ENCODE measurements around the gene MAPK8IP1.

MAPK8IP1 gene

DNA sequence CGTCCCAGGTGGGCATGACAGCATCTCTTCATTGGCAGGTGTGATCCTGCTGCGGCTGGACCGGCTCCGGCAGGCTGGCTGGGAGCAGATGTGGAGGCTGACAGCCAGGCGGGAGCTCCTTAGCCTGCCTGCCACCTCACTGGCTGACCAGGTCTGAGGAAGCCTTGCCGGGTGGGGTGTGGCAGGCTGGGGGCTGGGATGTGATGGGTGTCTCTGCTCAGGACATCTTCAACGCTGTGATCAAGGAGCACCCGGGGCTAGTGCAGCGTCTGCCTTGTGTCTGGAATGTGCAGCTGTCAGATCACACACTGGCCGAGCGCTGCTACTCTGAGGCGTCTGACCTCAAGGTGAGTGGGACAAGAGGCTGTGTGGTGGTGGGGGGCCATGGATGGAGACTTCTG, 40.5 kb downstream of the MAPK8IP1 start:
- DNase-seq (ENCODE audit: low read depth, low spot score): no peak

DNA sequence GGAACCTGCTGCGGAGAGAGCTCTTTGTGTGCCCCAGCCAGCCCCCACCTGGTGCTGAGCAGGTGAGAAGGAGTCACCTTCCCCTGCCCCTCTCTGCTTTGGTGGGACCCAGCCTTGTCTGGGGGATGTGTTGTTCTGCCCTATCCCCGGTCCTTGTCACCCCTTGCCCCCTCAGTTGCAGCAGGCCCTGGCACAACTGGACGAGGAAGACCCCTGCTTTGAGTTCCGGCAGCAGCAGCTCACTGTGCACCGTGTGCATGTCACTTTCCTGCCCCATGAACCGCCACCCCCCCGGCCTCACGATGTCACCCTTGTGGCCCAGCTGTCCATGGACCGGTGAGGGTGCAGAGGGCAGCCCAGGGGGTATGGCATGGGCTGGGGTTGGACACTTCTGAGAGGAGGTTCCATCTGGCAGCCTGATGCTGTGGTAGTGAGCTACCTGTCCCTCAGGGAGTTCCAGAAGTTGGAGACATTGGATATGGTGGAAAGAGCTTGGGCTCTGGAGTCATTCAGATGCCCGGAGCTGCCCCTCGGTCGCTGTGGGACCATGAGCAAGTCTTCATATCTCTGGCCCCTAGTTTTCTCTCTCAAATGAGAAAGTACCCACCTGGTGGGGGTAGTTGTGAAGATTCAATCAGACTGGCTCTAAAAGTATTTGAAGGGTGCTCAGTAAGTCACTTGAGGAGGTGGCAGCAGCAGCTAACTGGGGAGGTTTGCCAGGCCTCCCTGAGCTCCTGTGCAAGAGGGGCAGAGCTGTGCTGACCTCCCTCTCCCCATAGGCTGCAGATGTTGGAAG, 41.3 kb downstream of the MAPK8IP1 start:
- DNase-seq (ENCODE audit: low read depth, low spot score): no peak

DNA sequence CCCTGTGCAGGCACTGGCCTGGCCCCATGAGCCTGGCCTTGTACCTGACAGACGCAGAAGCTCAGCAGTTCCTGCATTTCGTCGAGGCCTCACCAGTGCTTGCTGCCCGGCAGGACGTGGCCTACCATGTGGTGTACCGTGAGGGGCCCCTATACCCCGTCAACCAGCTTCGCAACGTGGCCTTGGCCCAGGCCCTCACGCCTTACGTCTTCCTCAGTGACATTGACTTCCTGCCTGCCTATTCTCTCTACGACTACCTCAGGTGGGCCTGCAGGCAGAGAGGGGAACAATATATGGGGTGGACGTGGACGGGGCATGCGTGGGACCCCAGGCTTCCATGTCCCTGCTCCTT, 41.9 kb downstream of the MAPK8IP1 start:
- DNase-seq (ENCODE audit: low read depth, low spot score): no peak

DNA sequence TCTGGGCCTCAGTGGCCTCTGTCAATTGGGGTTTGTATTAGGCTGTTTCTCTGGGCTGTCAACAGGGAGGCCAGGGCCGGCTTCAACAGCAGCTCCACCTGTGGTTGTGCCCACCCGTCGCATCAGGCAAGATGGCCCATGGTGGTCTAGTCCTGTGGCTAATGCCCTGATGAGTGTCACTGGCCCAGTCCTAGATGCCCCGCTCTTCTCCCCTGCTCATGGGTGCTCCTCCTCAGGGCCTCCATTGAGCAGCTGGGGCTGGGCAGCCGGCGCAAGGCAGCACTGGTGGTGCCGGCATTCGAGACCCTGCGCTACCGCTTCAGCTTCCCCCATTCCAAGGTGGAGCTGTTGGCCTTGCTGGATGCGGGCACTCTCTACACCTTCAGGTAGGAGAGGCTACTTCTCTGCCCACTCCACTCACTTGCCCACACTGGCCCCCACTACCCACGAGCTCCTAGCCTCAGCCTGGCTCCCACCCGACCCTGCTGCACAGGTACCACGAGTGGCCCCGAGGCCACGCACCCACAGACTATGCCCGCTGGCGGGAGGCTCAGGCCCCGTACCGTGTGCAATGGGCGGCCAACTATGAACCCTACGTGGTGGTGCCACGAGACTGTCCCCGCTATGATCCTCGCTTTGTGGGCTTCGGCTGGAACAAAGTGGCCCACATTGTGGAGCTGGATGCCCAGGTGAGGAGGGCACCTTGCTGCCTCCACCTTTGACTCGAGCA, 42.4 kb downstream of the MAPK8IP1 start:
- DNase-seq (ENCODE audit: low read depth, low spot score): no peak

- DNase-seq (ENCODE audit: low read depth, low spot score): no peak
These were observed 43.2 kb downstream of the MAPK8IP1 start for GRCh38 chr11:45928535-45929215.

DNA sequence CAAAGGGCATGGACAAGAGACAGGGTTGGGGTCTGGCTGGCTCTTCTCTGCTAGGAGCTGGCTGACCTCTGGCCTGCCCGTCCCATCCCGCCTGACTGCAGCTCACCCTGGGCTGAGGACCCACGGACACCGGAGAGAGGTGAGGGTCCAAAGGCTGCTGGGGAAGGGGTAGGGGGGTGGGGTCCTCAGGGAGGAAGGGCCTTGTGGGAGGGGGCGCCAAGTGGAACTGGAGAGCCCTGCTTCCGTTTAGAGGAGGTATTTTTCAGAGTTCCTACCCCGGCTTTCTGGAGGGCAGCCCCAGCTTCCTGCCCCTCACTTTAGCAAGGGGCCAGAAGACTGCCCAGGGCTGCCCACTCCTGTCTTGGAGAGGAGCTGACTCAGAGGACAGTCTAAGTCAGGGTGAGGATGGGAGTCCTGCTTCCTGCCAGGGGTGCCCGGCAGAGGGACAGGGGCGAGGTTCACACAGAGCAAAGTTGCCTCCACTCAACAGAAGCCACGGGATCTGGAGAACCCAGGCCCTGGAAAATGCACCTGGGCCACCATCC, 44.1 kb downstream of the MAPK8IP1 start:
- no peak for DNase-seq (ENCODE audit: low read depth, low spot score)

DNA sequence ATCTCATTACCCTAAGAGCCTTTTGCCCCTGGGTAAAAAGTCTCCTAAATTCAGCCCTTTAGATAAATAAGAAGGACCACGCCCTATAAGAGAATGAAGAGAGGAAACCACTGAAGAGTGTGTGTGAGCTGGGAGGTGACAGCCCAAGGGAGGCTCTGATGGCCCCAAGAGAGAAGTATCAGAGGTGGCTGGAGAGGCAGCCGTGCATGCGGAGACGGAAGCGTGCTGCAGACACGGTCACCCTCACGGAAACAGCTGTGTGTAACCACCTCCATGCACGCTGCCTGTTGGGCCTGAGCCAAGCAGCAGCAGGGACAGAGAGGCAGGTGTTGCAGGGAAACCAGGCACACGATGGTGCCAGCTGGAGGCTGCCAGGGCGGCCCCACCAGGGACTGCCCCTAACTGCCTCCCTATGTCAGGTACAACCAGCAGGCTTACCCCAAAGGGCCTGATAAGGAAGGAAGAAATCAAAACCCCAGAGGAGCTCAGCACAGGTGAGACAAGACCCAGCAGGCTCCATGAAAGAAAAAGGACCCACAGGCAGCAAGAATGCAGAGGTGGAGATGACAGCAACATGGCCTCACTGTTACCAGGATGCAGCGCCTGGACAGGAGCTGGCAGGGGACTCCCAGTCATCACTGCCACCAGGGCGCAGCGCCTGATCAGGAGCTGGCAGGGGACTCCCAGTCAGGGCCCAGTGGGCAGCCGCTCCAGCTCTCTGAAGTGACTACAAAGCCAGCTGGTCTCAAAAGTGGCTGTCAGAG, 44.8 kb downstream of the MAPK8IP1 start:
- DNase-seq (ENCODE audit: low read depth, low spot score): no peak

- no peak for DNase-seq (ENCODE audit: low read depth, low spot score)
These were observed 45.6 kb downstream of the MAPK8IP1 start for GRCh38 chr11:45930951-45931570.

DNA sequence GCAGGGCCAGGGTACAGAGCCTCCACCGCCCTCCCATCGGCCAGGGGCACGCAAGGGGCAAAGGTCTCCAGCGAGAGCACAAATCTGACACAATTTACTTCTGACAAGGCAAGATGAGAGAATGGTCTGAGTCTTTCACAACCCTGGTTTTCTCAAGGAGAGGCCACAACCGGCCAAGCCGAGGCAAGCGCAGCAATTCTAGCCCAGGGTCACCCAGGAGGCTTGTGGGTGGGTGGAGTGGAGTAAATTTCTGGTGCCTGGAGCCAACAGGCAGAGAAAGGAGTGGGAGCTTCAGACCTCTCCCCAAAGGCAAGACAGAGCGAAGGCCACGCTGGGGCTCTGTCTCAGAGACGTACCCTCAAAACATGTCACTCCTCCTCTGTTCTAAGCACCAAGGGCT, 46.3 kb downstream of the MAPK8IP1 start:
- DNase-seq (ENCODE audit: low read depth, low spot score): no peak

DNA sequence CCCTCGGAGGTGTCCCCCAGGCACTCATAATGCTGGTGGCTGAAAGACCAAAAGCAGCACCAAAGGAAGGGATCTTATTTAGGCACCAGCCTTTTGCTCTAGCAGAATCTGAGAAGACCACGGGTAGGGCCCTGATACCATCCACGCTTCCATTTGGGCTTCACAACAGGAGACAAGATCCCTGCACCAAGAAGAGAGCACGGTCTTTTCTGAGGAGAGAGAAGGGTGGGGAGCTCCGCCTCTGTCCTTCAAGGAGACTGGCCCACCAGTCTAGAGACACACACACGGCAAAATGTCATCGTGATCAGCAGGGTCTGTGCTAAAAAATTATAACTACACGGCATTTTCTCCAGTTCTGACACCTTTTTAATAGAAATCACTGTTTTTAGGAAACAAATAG, 46.8 kb downstream of the MAPK8IP1 start:
- DNase-seq (ENCODE audit: low read depth, low spot score): no peak

- DNase-seq (ENCODE audit: low read depth, low spot score): no peak
These were observed 47.8 kb downstream of the MAPK8IP1 start for GRCh38 chr11:45933131-45933831.

GRCh38 chr11:45933846-45934579, 48.6 kb downstream of the MAPK8IP1 start:
- no peak for DNase-seq (ENCODE audit: low read depth, low spot score)

GRCh38 chr11:45934580-45935318, 49.3 kb downstream of the MAPK8IP1 start:
- DNase-seq (ENCODE audit: low read depth, low spot score): no peak

DNA sequence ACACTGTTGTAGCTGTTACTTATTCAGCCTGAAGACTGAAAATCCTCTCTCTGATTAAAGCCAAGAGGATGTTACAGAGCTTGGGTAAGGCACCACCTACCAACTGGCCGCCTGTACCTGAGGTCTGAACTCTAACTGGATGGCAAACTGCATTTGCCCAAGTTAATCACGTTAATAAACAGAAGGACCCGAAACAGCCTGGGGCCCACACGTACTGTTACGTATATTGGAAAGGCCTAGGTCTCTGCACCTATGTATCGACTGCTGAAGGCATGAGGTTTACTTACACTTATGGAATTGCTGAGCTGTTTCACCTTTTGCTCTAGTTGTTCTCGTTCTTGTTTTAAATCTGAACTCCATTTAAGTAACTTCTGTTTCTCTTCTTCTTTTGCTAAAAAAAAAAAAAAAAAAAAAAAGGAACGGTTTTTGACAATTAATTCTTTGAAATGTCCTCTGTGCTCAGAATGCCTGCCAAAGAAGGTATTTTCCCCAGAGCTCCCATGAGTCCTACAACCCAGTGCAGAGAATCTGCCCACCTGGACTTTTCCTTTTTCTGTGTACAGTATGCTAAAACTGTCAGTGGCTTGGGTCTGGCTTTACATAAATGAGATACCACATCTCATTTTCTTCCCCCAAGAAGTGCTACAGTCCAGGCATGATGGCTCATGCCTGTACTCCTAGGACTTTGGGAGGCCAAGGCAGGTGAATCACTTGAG, 50.1 kb downstream of the MAPK8IP1 start:
- DNase-seq (ENCODE audit: low read depth, low spot score): no peak

DNA sequence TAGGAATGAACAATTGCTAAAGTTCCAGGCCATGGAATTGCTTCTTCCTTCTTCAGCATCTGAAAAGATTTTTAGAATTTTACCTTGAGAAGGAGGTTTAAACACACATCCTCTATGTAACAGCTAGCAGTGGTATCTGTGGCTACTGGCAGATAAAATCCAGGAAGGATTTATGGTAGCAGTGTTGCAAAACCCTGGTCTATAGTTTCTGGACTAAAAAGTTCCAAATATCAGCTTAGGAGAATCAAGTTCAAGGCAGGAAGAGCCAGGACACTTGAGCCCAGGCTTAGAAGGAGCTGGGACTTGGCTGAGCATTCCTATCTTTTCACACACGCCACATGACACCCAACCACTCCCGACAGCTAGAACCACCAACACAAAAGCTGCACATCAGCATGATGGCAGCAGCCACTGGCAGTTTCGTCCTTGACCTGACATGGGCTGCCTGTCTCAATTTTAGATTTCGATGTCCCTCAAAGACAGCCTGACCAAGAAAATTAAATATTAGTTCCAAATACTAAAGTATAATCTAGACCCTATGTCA, 51.1 kb downstream of the MAPK8IP1 start:
- no peak for DNase-seq (ENCODE audit: low read depth, low spot score)

- DNase-seq (ENCODE audit: low read depth, low spot score): no peak
These were observed 52.5 kb downstream of the MAPK8IP1 start for GRCh38 chr11:45937916-45938315.

- DNase-seq (ENCODE audit: low read depth, low spot score): no peak
These were observed 54.4 kb downstream of the MAPK8IP1 start for GRCh38 chr11:45939836-45940235.

- DNase-seq (ENCODE audit: low read depth, low spot score): no peak
These were observed 55.8 kb downstream of the MAPK8IP1 start for GRCh38 chr11:45941285-45941684.
